Measurements from ENCODE around the gene ARHGAP44.

DNA sequence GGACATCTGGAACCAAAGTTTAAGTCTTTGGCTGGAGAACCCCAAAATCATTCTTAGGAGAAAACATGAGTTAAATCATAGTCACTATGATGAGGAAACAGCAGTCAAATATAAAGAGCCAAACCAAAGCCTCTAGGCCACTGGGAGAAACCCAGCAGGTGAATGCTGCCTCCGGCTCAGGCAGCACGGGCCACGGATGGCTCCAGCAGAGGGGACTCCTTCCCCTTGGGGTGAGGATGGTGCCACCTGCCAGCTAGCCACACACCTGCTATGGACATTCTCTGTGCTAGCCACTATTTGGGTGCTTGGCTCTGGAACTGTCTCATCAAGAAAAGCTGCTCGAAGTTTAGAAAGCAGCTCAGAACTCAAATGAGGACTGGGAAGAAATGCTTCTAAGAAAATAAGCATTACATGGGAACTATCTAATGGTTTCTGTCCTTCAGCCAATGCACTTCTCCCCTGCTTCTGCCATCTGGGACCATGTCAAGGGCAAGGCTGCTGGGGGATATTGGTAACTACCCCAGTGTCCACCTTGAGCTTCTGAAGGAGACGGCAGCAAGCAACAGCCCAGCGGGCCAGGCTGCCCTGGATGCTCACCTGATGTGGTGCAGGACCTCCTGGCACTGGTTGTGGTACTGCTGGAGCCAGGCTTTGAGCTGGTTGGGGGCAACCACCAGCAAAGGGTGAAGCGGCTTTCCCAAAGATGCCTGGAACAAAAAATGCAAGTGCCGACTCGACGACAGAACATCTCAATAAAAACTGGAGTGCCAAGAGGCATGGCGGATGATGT, 206.0 kb downstream of the ARHGAP44 start:
- TF ChIP-seq TAF1 (IDR thresholded peaks at IDR 0.05; ENCODE audit: low read depth, low read length): no peak
- no peak for TF ChIP-seq POLR2A (IDR thresholded peaks at IDR 0.05; ENCODE audit: low read depth, low read length)
- no peak for TF ChIP-seq POLR2AphosphoS5 (IDR thresholded peaks at IDR 0.05; ENCODE audit: low read depth, low read length)
- no peak for TF ChIP-seq SPI1 (IDR thresholded peaks at IDR 0.05; ENCODE audit: low read depth, low read length)
- no peak for TF ChIP-seq PAX5 (IDR thresholded peaks at IDR 0.05; ENCODE audit: insufficient read depth, low read length, severe bottlenecking)
- no peak for TF ChIP-seq POU2F2 (IDR thresholded peaks at IDR 0.05; ENCODE audit: low read depth, low read length)

All from GM12891 (cell line).